ENCODE measurements around the gene CCN5.
"Not testable (repeated sequence)": the region's sequence is repeated elsewhere in the genome, so short reads cannot be mapped to it uniquely, and the experiment has no call there.

CCN5 gene

DNA sequence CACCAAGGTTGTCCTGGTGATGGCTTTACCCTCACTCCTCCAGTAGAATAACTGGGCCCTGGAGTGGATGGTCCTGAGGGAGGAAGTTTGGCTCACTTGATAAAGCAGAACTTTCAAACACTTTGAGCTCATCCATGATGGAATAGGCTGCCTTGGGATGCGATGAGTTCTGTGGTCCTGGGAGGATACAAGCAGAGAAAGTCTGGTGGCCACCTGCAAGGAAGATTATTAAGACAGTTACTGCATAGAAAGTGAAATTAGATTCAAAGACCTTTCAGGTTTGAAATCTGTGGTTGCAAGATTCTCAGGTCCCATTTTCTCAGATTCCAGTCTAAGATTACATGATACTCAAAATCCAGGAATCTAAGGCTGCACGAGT, 19.9 kb upstream of the CCN5 start:
- FAIRE-seq: no peak

DNA sequence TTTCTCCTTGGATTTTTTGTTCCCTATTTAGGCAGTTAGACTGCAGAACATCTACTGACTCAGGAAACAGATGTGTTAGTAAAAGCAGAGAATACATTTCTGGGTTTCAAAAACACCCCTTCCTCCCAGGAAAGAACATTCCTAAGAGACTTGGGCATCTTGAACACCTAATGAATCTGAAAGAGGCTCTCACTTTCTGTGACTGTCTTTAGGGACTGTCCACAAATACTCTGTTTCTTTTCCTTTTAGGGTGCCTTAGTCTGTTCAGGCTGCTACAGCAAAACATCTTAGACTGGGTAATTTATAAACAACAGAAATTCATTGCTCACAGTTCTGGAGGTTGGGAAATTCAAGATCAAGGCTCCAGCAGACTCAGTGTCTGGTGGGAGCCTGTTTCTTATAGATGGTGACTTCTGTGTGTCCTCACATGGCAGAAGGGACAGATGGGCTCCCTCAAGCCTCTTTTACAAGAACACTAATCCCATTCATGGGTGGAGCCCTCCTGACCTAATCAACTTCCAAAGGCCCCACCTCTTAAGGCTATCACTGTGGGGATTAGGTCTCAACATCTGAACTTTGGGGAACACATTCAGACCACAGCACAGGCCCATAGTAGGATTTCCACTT, 19.4 kb upstream of the CCN5 start:
- no peak for FAIRE-seq

DNA sequence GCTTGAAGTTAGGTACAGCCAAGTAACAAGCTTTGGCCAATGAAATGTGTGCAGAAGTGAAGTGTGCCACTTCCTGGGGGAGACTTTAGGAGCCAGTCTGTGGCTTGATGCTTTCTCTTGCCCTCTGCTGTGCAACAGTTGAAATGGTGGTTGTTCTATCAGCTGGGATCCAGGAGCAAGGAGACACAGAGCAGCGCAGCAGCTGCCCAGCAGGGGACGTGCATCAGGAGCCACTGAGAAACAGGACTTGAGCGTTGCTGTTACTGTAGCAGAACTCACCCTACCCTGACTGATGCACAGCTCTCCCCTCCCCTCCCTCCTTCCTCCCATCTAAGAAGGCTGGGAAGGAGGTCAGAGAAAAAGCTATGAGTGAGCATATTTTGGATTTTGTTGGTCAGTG, 18.9 kb upstream of the CCN5 start:
- FAIRE-seq: no peak

DNA sequence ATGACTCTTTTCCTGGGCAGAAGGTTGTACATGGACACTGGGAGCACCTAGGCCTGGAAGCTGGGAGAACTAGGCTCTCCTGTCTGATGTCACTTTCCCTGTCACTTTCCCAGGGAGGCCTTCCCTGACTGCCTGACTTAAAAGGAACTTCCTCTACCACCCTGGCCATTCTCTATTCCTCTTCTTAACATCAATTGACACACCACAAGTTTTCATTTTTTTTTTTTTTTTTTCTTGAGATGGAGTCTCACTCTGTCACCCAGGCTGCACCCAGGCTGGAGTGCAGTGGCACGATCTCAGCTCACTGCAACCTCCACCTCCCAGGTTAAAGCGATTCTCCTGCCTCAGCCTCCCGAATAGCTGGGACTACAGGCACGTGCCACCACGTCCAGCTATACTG, 18.1 kb upstream of the CCN5 start:
- FAIRE-seq: not testable (repeated sequence)

DNA sequence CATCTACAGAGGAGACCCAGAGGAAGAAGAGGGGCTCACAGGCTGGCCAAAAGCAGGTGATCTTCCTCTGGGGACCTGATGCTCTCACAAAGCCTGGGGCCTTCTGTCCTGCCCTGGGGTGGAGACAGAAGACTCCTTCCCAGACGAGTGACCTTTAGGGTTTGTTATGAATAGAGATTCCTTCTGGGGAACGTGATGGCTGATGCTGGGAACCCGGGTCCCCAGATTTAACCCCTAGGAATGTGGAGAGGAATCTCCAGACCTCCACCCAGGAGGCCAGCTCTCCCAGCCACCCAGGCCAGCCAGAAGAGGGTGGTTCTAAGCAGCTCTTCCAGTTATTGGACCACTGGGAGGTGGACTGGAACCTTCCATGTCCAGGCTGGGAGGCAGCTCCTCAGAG, 16.8 kb upstream of the CCN5 start:
- FAIRE-seq: no peak

DNA sequence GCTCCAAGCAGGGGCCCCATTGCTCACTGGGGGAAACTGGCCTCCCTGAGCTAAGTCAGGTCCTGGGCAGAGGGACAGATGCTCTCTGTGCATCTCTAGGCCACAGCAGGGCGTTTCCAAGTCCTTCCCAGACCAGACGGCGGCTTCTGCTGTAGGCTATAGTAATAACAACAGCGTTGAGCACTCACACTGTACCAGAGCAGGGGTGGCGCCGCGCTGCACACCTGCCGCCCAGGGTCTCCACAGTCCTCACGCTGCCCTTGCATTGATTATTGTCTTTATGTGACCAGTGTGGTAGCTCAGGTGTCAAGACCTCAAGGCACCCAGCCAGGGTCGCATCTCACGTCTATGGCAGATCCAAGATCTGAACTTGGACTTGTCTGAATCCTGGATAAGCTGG, 14.9 kb upstream of the CCN5 start:
- FAIRE-seq: no peak

DNA sequence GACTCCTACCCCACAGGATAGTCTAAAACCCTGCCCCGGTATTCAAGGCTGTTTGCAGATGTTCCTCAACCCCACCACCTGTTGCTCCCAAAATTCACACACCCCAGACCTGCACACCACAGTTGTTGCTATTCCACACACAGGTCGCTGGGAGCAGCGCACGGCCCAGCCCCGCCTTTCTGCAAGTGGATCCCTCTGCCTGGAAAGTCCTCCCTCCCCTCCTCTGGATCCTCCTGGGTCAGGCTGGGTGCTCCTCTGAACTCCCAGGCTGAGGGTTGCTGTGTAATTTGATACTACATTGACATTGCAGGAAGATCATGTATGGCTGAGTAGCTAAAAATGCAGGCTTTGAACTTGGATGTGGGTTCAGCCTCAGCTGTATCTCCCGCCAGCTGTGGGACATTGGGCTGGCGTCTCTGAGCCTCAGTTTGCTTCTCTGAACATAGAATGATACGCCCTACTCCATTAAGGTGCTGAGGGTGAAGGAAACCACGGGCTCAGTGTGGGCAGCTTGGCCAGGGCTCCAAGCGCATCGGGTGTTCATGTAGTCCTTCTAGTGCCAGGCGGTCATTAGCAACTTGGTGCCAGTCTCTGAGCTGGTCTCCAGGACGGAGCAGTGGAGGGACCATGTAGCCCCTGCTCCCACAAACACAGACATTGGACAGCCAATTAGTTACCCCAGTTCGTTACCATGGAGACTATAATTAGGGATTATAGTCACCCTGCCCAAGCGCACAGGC, 13.9 kb upstream of the CCN5 start:
- no peak for FAIRE-seq

DNA sequence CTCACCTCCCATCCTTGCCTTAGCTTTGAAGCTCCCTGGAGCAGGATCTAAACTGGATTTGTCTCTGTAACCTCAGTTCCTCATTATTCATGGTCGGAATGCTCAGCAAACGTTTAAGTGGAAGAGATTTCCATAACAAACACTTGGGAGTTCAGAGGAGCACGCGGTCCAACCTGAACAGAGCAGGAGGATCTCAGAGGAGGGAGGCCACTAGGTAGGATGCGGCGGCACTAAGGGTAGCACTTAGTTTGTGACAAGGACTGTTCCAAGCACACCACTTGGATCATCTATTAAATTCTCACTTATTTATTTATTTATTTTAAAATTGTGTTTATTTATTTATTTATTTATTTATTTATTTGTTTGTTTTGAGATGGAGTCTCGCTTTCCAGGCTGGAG, 13.3 kb upstream of the CCN5 start:
- no peak for FAIRE-seq

DNA sequence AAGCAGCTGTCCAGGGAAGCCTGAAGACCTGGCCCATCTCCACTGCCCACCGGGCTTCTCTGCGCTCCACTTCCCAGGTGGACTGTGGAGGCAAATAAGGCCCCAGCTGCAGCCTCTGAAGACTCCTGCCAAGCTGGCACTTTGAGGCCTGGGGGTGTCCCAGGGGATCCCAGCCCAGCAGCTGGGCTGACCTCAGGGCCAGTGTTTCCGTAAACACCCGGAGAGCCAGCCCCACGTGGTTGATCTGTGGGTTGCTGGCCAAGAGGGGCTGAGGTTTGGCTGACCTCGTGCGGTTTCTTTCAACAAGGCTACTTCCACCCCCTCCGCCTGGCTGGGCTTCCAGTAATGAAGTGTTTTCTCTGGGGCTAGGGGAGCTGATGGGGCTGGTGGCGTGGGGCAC, 12.4 kb upstream of the CCN5 start:
- no peak for FAIRE-seq

DNA sequence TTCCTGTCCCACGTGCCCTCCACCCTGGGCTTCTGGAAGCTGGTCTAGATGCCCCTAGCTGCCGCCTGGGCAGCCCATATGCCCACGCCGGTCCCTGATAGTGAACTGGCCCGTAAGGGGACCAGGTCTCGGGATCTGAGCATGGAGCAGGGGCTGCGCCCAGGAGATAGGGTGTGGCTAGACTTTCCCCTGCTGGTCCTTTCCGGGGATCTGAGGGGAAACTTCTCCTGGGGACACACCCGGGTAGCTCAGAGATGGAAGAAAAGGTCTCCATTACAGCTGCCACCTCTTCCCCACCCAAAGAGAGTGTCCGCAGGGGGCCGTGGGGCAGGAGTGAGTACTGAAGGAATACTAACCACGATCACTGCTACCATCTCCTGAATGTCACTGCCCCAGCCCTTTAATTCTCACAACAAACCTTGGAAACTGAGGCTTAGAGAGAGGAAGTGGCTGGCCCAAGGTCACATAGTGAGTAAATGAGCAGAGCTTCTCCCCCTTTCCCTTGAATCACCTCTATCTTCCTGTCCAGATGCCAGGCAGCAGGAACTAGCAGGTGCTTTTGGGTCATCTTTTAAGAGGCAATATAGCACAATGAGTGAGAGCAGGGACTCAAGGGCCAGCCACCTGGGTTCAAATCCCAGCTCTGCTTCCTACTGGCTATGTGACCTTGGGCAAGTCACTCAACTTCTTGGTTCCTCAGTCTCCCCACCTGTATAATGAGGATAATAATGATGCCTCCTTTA, 11.8 kb upstream of the CCN5 start:
- no peak for FAIRE-seq

DNA sequence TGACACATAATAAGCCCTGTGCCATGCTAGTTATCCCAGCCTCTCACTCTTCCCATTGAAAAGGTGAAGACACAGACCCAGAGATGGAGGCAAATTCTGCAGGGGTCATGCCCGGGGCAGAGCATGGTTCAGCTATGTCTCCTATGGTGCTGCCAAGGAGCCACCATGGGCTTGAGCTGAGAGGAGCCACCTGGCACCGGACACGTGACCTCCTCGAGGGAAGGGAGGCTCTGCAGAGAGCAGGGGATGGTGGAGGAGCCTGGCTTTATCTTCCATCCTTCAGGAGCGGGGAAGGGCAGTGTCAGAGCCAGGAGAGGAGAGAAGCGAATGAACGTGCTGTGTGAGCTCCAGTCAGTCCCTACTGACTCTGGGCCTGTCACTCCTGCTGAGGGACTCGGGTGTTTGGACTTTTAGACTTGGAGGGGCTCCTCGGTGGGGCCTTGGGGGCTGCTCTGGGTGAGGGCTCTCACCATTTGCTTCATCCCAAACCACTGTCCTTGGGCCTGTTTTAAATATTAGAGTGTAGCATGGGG, 11.1 kb upstream of the CCN5 start:
- FAIRE-seq: no peak

DNA sequence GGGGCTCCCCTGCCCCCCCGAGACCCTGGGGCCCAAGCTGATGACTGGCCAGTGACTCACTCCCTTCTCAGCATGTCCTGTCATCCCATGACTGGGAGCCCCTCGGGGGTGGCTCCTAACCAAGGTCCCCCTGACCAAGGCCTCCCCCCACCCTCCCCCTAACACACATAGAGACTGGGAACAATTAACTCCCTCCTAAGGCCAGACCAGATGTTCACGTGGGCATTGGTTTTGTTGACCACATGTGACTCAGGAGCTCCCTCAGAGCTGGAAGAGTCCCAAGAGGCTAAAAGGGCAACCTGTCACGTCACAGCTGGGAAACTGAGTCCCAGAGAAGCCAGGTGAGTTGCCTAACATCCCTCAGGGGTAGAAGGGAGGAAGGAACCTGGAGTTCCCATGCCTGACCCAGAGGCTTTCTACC, 10.6 kb upstream of the CCN5 start:
- no peak for FAIRE-seq

DNA sequence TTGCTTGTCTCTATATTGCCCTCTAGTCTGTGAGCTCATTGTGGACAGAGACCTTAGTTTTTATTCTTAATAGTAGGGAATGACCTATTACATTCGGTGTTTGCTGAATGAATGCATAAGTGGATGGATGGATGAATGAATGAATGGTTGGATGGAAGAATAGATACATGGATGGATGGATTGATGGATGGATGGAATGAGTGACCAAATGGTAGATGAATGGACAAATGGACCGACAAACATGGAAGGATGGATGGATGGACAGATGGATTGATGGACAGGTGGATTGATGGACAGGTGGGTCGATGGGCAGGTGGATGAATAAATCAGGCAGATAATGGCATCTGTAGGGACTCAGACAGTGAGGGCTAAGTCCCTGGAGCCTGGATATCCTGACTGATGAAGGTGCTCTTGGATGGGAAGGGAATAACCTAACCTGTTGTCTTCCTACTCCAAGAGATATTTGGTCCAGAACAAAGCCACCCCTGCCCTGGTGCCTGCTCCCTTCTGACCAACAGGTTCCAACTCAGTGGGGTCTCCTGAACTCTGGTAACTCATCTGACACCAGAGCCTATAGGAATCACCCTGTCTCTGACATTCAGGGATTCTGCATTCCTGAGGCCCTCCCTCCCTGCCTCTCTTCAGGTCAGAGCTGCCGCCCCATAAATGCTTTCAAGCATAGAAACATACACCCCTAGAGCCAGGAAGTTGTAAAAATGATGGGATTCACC, 9.6 kb upstream of the CCN5 start:
- no peak for FAIRE-seq

DNA sequence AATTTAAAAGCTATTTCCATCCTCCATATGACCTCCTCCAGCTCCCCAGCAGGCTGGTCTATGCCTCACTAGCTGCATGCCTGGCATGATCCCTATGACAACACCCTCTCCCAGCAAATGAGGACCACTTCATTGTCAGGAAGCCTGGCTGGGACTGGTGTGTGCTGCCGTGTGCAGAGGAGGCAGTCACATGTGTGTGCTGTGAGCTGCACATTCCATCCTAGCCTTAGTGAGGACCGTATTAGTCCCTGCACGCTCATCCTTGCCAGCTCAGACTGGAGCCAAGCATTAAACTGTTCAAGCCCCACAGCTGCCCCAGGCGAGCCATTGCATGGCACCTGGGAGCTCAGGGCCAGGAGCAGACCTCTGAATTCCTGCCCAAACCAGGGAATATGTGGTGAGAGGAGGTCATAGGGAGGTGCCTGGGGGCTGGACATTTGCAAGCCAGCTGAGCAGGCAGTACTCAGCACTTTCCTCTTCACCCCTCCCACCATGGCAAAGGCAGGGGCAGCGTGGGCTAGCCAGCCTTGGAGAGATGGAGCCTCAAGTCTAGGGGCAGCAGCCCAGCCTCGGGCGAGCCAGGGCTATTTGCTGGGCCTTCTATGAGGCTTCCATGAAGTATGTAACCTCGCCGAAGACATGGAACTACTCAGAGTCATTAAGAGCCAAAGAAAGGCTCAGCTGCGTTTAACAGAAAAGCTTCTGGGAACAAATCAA, 8.7 kb upstream of the CCN5 start:
- no peak for FAIRE-seq

DNA sequence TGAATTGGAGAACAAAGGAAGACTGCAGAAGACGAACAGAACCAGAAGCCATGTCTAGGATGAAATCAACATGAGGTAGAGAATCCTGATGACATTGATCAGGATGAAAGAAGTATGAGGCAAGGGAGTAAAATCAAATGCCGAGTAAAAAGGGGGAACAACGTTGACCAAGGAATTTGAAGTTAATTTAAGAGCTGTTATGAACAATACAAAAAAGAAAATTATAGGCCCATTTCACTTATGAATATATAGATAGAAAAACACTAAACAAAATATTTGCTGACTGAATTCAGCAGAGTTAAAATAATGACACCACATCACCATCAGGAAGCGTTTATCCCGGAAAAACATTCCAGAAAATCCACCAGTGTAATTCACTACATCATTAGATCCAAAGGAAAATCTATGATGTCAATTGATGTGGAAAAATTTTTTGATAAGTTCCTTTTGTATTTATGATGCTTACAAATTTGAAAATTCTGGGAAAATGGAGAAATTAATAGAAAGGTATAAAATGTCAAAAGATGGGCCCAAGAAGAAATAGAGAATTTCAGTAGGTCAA, 8.1 kb upstream of the CCN5 start:
- no peak for FAIRE-seq

DNA sequence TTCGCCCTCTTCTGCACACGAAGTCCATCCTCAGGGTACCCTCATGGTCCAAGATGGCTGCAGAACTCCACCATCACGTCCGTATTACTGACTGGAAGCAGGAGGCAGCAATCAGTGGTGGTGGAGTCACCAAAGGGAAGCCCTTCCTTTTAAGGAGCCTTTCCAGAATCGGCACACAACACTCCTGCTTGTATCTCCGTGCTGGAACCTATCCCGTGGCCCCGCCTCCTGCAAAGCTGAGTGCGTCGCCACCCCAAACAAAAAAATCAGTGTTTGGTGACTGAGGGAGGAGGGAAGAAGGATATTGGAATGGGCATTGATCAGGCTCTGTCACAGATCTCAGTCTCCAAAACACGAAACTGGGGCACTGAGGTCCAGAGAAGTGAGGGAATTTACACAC, 5.8 kb upstream of the CCN5 start:
- FAIRE-seq: no peak

DNA sequence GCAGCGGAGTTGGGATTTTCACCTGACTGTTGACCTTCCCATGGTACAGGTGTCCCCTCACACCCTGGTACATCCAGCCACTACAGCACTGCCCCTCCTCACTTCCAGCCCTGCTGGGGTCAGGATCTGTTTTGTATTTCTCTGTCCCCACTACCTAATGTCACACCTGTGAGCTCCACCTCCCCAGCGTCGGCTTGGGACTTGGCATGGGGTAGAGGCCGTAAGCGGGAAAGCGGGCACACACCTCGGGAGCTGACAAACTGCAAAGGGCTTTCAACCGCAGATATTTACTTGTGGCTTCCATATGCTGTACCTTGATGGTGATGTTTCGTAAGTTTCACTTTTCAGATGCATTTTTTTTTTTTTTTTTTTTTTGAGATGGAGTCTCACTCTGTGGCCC, 5.4 kb upstream of the CCN5 start:
- no peak for FAIRE-seq

DNA sequence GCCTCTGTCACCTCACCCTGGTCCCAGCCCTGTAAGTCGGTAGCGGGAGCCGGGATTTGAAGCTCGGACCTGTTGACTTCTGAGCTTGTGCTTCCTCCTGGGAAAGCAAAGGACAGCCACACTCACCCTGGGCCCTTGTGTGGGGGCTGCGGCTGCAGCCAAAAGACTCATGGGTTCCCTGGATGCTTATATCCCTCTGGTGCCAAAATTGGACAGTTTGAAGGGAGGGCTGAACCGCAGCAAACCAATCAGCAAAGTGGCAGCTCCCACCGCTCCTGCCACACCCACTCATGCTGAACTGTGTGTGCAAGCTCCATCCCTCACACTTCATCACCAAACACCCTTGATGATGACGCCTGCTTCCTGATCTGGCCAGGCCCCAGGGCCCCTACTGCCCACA, 3.9 kb upstream of the CCN5 start:
- FAIRE-seq: no peak

DNA sequence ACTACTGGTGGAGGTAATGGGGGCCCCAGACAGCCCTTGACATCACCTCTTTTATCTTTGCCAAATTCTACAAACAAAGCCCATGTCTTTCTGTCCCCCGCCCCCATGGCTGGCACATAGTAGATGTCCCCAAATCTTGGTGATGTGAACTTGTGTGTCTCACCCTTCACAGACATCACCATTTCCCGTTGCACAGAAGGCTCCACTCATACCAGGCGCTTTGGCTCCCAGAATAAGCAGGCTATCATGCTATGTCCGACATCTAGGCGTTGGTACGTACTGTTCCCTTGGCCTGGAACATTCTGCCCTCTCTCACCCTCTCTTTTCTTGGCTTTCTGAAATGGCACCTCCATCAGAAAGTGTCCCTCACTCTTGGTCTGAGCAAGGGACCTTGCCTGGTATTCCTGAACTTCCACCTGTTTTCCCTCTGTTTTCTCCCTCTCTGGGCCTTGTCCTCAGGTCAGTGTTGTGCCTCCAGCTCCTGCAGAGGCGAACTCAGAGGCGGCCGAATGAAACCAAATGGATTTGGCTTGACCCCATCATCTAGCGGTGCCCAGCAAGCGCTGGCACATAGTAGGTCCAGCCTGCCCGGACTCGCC, 968 bp upstream of the CCN5 start:
- FAIRE-seq: no peak

DNA sequence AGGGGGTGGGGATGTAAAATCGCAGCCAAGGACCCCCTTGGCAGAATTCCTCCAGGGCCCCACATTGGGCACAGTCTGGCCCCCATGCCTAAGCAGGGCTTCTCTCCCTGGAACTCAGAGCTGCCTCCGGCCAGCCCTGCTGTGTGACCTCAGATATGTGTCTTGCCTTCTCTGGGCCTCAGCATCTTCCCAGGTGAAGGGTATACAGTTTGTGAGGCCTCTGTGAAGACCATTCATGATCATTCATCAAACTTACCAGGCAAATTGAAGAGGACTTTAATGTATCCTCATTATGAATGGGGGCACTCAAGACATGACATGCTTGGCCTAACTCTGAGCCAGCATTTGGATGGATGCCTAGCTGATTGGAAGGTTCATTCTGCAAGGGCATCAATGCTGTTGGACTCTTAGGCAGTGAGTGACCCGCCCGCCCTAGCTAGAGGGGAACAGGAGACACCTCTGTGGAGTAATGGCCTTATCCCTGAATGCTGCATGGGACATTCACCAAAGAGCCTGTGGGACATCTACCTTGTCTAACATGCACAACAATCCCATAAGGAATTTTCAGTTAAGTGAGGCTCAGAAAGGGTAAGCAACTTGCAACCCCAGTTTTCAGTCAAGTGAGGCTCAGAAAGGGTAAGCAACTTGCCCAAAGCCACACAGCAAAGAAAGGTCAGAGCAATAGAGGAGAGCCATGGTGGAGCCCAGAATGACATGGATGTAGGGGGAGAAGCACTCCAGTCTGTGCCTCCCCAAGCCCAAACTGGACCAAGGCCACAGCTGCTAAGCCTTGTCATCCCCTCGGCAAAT, 535 bp downstream of the CCN5 start:
- FAIRE-seq: no peak
